Calu3 (cell line): ENCODE results near the gene BLTP3A. TPM values are rescaled to one million over a fixed set of nuclear protein-coding genes. Genes with fewer than 3 reads are reported as not detected.
"Not testable (repeated sequence)": the region's sequence is repeated elsewhere in the genome, so short reads cannot be mapped to it uniquely, and the experiment has no call there.

Experiments
- BruUV-seq: library from RNA; stranded (reverse); fragments of 400-500 nt; replicated peaks from 2 replicates; lab custom pipeline; 2021; lab: Mats Ljungman, UMichigan
- CTCF ChIA-PET: fragments of 300-600 bp; sonication (Branson Sonifier 250); formaldehyde crosslinking; loops from one replicate; lab custom pipeline; 2022; ENCODE audit warnings: antibody characterized with exemption; lab: Charles Lee
- DNase-seq: peaks from one replicate; pipeline ENCODE4 v3.0.0; 2022
- H3K27ac Mint-ChIP-seq: one replicate; pipeline ENCODE4 v1.8.0; 2022; ENCODE audit warnings: mixed read lengths; ENCODE audit not compliant: unreplicated experiment
- H3K27me3 Mint-ChIP-seq: one replicate; pipeline ENCODE4 v1.8.0; 2022; ENCODE audit warnings: mixed read lengths; ENCODE audit not compliant: unreplicated experiment
- H3K36me3 Mint-ChIP-seq: one replicate; pipeline ENCODE4 v1.8.0; 2022; ENCODE audit warnings: mild to moderate bottlenecking, moderate library complexity, mixed read lengths; ENCODE audit not compliant: insufficient read depth, unreplicated experiment
- H3K4me1 Mint-ChIP-seq: one replicate; pipeline ENCODE4 v1.8.0; 2022; ENCODE audit warnings: mild to moderate bottlenecking, low read depth, mixed read lengths; ENCODE audit not compliant: unreplicated experiment
- H3K4me3 Mint-ChIP-seq: one replicate; pipeline ENCODE4 v1.8.0; 2022; ENCODE audit warnings: mild to moderate bottlenecking, low read depth, moderate library complexity, mixed read lengths; ENCODE audit not compliant: unreplicated experiment
- H3K9me3 Mint-ChIP-seq: one replicate; pipeline ENCODE4 v1.8.0; 2022; ENCODE audit warnings: low read depth, mixed read lengths; ENCODE audit not compliant: unreplicated experiment
- intact Hi-C: fragments of 100-400 bp; cut with micrococcal nuclease; formaldehyde crosslinking; loops from one replicate; pipeline ENCODE4 v1.10.0; 2022; ENCODE audit not compliant: unreplicated experiment
- total RNA-seq: library from RNA; stranded (reverse); gene quantifications from 2 replicates; pipeline ENCODE4 v1.2.3, GENCODE V29; 2022
- TF ChIP-seq, protein P1 (sequence below): fragments of 200-600 bp; IDR thresholded peaks from one replicate; pipeline ENCODE4 v1.8.0; 2022; ENCODE audit warnings: antibody characterized with exemption; ENCODE audit not compliant: unreplicated experiment

BLTP3A gene
- total RNA-seq, 1 experiment from 2014 or later: 33.4 TPM

DNA sequence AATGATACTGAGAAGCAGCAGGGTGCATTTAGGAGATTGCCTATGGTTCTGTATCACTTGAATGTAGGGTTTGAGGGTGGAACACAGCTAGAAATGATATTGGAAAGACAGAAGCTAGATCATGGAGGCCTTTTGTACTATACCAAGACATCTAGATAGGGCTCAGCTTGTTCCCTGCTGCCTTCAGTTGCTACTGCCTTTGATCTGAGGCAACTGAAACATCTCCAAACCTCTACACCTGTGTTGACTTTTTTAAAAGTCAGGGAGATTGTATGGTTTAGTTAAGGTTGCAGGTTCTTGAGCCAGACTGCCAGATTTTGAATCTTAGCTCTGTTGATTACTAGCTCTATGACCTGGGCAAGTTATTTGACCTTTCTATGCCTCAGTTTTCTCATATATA lies 12.7 kb downstream of the BLTP3A start:
- H3K4me3 Mint-ChIP-seq: no peak overlapping the region
- intact Hi-C loops: no loop called here
- peaks cover 10% of the 10 kb centered on the region for H3K36me3 Mint-ChIP-seq
- no peak overlapping the region for H3K27ac Mint-ChIP-seq
- CTCF ChIA-PET: interaction anchor here (0.9 to 2.9 kb wide), 2 partner anchors 8 to 13 kb away, joined by 7 to 10 read pairs; partner anchors contain the start of gene BLTP3A
- no TSS peak for BruUV-seq
- TF ChIP-seq, protein P1, sequence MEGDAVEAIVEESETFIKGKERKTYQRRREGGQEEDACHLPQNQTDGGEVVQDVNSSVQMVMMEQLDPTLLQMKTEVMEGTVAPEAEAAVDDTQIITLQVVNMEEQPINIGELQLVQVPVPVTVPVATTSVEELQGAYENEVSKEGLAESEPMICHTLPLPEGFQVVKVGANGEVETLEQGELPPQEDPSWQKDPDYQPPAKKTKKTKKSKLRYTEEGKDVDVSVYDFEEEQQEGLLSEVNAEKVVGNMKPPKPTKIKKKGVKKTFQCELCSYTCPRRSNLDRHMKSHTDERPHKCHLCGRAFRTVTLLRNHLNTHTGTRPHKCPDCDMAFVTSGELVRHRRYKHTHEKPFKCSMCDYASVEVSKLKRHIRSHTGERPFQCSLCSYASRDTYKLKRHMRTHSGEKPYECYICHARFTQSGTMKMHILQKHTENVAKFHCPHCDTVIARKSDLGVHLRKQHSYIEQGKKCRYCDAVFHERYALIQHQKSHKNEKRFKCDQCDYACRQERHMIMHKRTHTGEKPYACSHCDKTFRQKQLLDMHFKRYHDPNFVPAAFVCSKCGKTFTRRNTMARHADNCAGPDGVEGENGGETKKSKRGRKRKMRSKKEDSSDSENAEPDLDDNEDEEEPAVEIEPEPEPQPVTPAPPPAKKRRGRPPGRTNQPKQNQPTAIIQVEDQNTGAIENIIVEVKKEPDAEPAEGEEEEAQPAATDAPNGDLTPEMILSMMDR: no peak
- DNase-seq: no peak
- H3K9me3 Mint-ChIP-seq: no peaks in the 10 kb centered on the region
- no peaks in the 10 kb centered on the region for H3K27me3 Mint-ChIP-seq
- H3K4me1 Mint-ChIP-seq: peaks cover 36% of the 10 kb centered on the region

DNA sequence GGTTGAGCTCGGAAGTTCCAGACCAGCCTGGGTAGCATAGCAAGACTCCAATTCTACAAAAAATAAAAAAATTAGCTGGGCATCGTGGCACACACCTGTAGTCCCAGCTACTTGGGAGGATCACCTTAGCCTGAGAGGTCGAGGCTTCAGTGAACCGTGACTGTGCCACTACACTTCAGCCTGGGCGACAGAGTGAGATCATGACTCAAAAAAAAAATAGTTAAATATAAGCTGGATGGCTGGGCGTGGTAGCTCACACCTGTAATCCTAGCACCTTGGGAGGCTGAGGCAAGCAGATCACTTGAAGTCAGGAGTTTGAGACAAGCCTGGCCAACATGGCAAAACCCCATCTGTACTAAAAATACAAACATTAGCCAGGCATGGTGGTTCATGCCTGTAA lies 13.2 kb downstream of the BLTP3A start:
- H3K4me3 Mint-ChIP-seq, H3K27me3 Mint-ChIP-seq, DNase-seq, BruUV-seq, intact Hi-C loops, H3K27ac Mint-ChIP-seq, H3K9me3 Mint-ChIP-seq: not testable (repeated sequence)
- Mint-ChIP-seq H3K4me1 (peaks cover 38% of the 10 kb centered on the region), H3K36me3 (peaks cover 10% of the 10 kb centered on the region)
- CTCF ChIA-PET: interaction anchor here (0.6 to 2.9 kb wide), 6 partner anchors 8 to 901 kb away, joined by 3 to 10 read pairs (median 6); partner anchors contain the start of gene BLTP3A

DNA sequence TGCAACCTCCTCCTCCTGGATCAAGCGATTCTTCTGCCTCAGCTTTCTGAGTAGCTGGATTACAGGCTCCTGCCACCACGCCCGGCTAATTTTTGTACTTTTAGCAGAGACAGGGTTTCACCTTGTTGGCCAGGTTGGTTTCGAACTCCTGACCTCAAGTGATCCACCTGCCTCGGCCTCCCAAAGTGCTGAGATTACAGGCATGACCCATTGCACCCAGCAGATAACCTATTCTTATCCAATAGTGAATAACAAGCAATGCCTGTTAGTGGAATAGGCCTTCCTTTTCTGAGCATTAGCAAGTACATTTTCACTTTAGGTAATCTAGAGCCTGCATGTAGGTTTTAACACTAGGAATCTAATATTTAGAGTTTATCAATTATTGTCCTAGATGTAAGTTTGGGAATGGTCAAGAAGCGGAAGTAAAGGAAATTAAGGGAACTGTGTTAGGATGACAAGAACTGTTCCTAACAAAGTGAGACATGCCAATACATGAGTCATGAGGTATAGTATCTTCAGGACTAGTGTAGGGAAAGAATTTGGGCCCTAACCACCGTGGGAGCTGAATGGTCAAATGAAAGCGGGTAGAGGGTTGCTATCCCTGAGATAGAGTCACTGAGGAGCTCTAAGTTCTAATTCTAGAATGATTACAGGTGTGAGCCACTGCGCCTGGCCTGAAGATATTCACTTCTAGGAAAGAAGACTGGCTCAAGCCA lies 15.0 kb downstream of the BLTP3A start:
- DNase-seq: no peak

DNA sequence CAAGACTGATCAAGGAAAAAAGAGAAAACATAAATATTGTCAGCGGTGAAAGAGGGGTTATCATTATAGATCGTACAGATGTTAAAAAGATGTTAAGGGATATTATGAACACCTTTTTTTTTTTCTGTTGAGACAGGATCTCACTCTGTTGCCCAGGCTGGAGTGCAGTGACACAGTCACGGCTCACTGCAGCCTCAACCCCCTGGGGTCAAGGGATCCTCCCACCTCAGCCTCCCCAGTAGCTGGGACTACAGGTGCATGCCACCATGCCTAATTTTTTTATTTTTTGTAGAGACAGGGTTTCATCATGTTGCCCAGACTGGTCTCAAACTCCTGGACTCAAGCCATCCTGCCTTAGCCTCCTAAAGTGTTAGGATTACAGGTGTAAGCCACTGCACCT lies 16.6 kb downstream of the BLTP3A start:
- H3K9me3 Mint-ChIP-seq, DNase-seq, H3K4me3 Mint-ChIP-seq, H3K27me3 Mint-ChIP-seq, H3K27ac Mint-ChIP-seq, intact Hi-C loops, BruUV-seq, CTCF ChIA-PET: not testable (repeated sequence)
- Mint-ChIP-seq H3K36me3 (peaks cover 21% of the 10 kb centered on the region), H3K4me1 (peaks cover 41% of the 10 kb centered on the region)

More for the DNA sequence above, 15.0 kb downstream of the BLTP3A start:
- Mint-ChIP-seq H3K9me3 (no peaks in the 10 kb centered on the region), H3K27me3 (no peaks in the 10 kb centered on the region), H3K36me3 (peaks cover 20% of the 10 kb centered on the region), H3K4me3 (no peak overlapping the region), H3K4me1 (peaks cover 41% of the 10 kb centered on the region), H3K27ac (no peak overlapping the region)
- BruUV-seq: no TSS peak
- CTCF ChIA-PET: interaction anchor here (2.9 kb wide), 1 partner anchor 15 kb away, joined by 10 read pairs; the partner anchor contains the start of gene BLTP3A
- intact Hi-C loops: no loop called here
- TF ChIP-seq, protein P1: no peak

DNA sequence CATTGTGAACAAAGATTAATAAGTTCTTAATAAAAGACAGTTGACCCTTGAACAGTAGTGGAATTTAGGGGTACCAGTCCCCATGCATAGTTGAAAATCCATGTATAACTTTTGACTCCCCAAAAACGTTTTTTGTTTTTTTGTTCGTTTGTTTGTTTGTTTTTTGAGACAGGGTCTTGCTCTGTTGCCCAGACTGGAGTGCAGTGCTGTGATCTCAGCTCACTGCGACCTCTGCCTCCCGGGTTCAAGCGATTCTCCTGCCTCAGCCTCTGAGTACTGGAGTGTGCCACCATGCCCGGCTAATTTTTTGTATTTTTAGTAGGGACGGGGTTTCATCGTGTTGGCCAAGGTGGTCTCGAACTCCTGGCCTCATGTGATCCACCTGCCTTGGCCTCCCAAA lies 17.5 kb downstream of the BLTP3A start:
- Mint-ChIP-seq H3K27ac (peak overlapping the region; percentile 50), H3K36me3 (peaks cover 21% of the 10 kb centered on the region), H3K4me1 (peaks cover 44% of the 10 kb centered on the region)
- intact Hi-C loops, H3K27me3 Mint-ChIP-seq, DNase-seq, H3K9me3 Mint-ChIP-seq, BruUV-seq, CTCF ChIA-PET, H3K4me3 Mint-ChIP-seq: not testable (repeated sequence)
